HepG2 (cell line): Measurements from ENCODE around the gene CARHSP1. TPM values are rescaled to one million over a fixed set of nuclear protein-coding genes. Genes with fewer than 3 reads are reported as not detected.
A peak's percentile ranks its signal among the peaks of the same experiment; 100 is the strongest.

Experiments
- ATF2 ChIP-seq: sonication (generic); formaldehyde crosslinking; IDR thresholded peaks from 2 replicates; pipeline ENCODE4 v1.4.0; 2020; ENCODE audit warnings: missing genetic modification reagents
- ELF3 ChIP-seq: IDR thresholded peaks from 2 replicates; pipeline ENCODE4 v1.6.1; 2016; ENCODE audit warnings: missing genetic modification reagents, missing compliant biosample characterization
- FOXC1 ChIP-seq: sonication (generic); formaldehyde crosslinking; IDR thresholded peaks from 2 replicates; pipeline ENCODE4 v1.8.0; 2022; ENCODE audit warnings: mild to moderate bottlenecking, missing genetic modification reagents, borderline replicate concordance
- FOXO4 ChIP-seq: sonication (generic); formaldehyde crosslinking; conservative IDR thresholded peaks from 2 replicates; pipeline ENCODE4 v1.8.1; 2023; ENCODE audit warnings: missing genetic modification reagents
- NFYB ChIP-seq: sonication (generic); formaldehyde crosslinking; IDR thresholded peaks from 2 replicates; pipeline ENCODE4 v1.4.0; 2020; ENCODE audit warnings: missing genetic modification reagents
- POLR2AphosphoS2 ChIP-seq: IDR thresholded peaks from 2 replicates; pipeline ENCODE4 v1.6.1; 2011; ENCODE audit warnings: low read depth, low read length, improper control_type of control experiment
- RFXANK ChIP-seq: IDR thresholded peaks from 2 replicates; pipeline ENCODE4 v1.6.1; 2016
- TEAD3 ChIP-seq: optimal IDR thresholded peaks from 2 replicates; pipeline ENCODE3; 2016; ENCODE audit warnings: borderline replicate concordance
- THAP11 ChIP-seq: IDR thresholded peaks from 2 replicates; pipeline ENCODE4 v1.6.1; 2016; ENCODE audit warnings: missing biosample characterization, missing genetic modification reagents
- ZFP91 ChIP-seq: sonication (generic); formaldehyde crosslinking; IDR thresholded peaks from 2 replicates; pipeline ENCODE4 v1.9.0; 2022; ENCODE audit warnings: missing genetic modification reagents, mild to moderate bottlenecking, borderline replicate concordance
- ZNF138 ChIP-seq: sonication (generic); formaldehyde crosslinking; IDR thresholded peaks from 2 replicates; pipeline ENCODE4 v1.5.0; 2020; ENCODE audit warnings: mild to moderate bottlenecking, low read depth, missing genetic modification reagents
- ZNF280B ChIP-seq: sonication (generic); formaldehyde crosslinking; IDR thresholded peaks from 2 replicates; pipeline ENCODE4 v1.5.0; 2020; ENCODE audit warnings: missing genetic modification reagents, mild to moderate bottlenecking, borderline replicate concordance
- ZNF3 ChIP-seq: IDR thresholded peaks from 2 replicates; pipeline ENCODE4 v1.7.0; 2017; ENCODE audit warnings: inconsistent platforms
- ZNF326 ChIP-seq: sonication (generic); formaldehyde crosslinking; IDR thresholded peaks from 2 replicates; pipeline ENCODE4 v1.4.0; 2020; ENCODE audit warnings: missing genetic modification reagents, borderline replicate concordance
- ZNF468 ChIP-seq: sonication (generic); formaldehyde crosslinking; IDR thresholded peaks from 2 replicates; pipeline ENCODE4 v1.8.0; 2022; ENCODE audit warnings: mild to moderate bottlenecking, moderate library complexity, missing genetic modification reagents
- ZNF597 ChIP-seq: sonication (generic); formaldehyde crosslinking; IDR thresholded peaks from 2 replicates; pipeline ENCODE4 v1.5.0; 2020; ENCODE audit warnings: missing genetic modification reagents
- ZNF619 ChIP-seq: sonication (generic); formaldehyde crosslinking; IDR thresholded peaks from 2 replicates; pipeline ENCODE4 v1.4.0; 2020; ENCODE audit warnings: mild to moderate bottlenecking, missing genetic modification reagents
- ZNF878 ChIP-seq: sonication (generic); formaldehyde crosslinking; IDR thresholded peaks from 2 replicates; pipeline ENCODE4 v1.8.1; 2023; ENCODE audit warnings: mild to moderate bottlenecking, missing genetic modification reagents, moderate library complexity
- ZSCAN20 ChIP-seq: sonication (generic); formaldehyde crosslinking; IDR thresholded peaks from 2 replicates; pipeline ENCODE4 v1.4.0; 2020; ENCODE audit warnings: missing genetic modification reagents, mild to moderate bottlenecking, borderline replicate concordance
- polyA plus RNA-seq, 8 experiments: library from polyadenylated mRNA; depleted of rRNA in 3 of 8; stranded (reverse) in 7 of 8; unstranded in 1 of 8; fragments of >200 nt; fragmentation: Illumina TruSeq in 4 of 8; extraction: Trizol in 4 of 8; gene quantifications; 2 replicates each; pipeline versions ENCODE4 v1.2.1 to v1.2.3, GENCODE V29; 2011 to 2016; ENCODE audit warnings: low read depth in 4 of 8, missing spikeins in 1 of 8, mixed read lengths in 1 of 8; ENCODE audit not compliant: insufficient read depth in 1 of 8
- total RNA-seq, 5 experiments: library from RNA; depleted of rRNA; stranded (reverse); fragments of >200 nt; fragmentation: Illumina TruSeq; extraction: Trizol; gene quantifications; 2 replicates each; pipeline ENCODE4 v1.2.3, GENCODE V29; 2016; ENCODE audit warnings: low read depth in 1 of 5
- TF ChIP-seq, protein P1 (sequence below): IDR thresholded peaks from 2 replicates; pipeline ENCODE4 v1.6.1; 2012; ENCODE audit warnings: low read length, improper control_type of control experiment

Gene CARHSP1
- total and polyA plus RNA-seq, 2 of the 13 experiments (the other 11 are each of a cell fraction or from before 2014, with no cell fraction given) = 173 to 345 TPM

DNA sequence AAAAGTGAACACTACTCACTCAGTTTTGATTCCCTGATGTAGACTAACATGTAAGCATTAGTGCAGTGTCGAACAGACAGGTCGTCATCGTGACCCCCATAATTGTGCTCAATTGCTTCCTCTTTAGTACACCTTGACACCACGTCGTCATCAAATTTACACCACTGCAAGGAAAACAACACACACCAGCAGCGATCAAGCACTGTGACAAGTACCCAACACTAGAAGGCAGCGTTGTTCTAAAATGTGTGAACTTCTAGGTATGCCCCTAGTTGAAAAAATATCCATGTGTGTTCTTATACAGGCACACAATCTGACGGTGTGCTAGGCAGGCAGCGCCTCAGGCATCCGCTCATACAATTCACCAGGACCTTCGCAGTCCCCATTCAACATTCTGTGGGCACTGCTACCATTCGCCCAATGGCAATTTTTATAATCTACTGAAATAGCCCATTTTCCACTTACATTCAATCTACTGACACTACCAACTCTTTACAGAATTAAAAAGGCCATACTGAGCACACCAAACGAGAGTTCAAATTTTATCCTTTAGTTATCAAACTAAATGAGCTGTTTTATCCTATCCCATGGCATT, 36.5 kb upstream of the CARHSP1 start (continued):
- TF ChIP-seq ZFP91 (CRISPR knock-in tag) (no peak), FOXO4 (peak; percentile 87; the same call in 1 of the 2 replicates), RFXANK (CRISPR knock-in tag) (no peak), ZNF3 (CRISPR knock-in tag) (no peak), ZNF878 (CRISPR knock-in tag) (no peak), POLR2AphosphoS2 (peak; percentile 87), THAP11 (peak; percentile 15; the same call in 1 of the 2 replicates), ZNF597 (CRISPR knock-in tag) (no peak), ZNF138 (CRISPR knock-in tag) (no peak), ELF3 (CRISPR knock-in tag) (no peak), ZNF280B (CRISPR knock-in tag) (no peak), ZNF619 (no peak), ZNF468 (CRISPR knock-in tag) (no peak), ZSCAN20 (CRISPR knock-in tag) (no peak), FOXC1 (CRISPR knock-in tag) (0 out of 2 replicates have a peak, but pooled peaks have one; percentile 44), NFYB (no peak), TEAD3 (peak; percentile 11), ZNF326 (no peak), ATF2 (no peak)
- TF ChIP-seq, protein P1, sequence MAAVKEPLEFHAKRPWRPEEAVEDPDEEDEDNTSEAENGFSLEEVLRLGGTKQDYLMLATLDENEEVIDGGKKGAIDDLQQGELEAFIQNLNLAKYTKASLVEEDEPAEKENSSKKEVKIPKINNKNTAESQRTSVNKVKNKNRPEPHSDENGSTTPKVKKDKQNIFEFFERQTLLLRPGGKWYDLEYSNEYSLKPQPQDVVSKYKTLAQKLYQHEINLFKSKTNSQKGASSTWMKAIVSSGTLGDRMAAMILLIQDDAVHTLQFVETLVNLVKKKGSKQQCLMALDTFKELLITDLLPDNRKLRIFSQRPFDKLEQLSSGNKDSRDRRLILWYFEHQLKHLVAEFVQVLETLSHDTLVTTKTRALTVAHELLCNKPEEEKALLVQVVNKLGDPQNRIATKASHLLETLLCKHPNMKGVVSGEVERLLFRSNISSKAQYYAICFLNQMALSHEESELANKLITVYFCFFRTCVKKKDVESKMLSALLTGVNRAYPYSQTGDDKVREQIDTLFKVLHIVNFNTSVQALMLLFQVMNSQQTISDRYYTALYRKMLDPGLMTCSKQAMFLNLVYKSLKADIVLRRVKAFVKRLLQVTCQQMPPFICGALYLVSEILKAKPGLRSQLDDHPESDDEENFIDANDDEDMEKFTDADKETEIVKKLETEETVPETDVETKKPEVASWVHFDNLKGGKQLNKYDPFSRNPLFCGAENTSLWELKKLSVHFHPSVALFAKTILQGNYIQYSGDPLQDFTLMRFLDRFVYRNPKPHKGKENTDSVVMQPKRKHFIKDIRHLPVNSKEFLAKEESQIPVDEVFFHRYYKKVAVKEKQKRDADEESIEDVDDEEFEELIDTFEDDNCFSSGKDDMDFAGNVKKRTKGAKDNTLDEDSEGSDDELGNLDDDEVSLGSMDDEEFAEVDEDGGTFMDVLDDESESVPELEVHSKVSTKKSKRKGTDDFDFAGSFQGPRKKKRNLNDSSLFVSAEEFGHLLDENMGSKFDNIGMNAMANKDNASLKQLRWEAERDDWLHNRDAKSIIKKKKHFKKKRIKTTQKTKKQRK = no peak
